Heart left ventricle (tissue), 16 donors: Measurements from ENCODE around the gene SERPINA6. TPM values are rescaled to one million over a fixed set of nuclear protein-coding genes. Genes with fewer than 3 reads are reported as not detected.

Experiments used
- ATAC-seq, 4 donors: fragments of 200-7000 bp; cut with Tn5 transposase; one replicate each; pipeline ENCODE4 v1.9.1; 2020 to 2022; ENCODE audit warnings: moderate library complexity in 4 of 4, mild to moderate bottlenecking in 3 of 4, moderate number of reproducible peaks in 1 of 4
- DNase-seq, 5 donors: peaks; one replicate each; pipeline ENCODE4 v3.0.0-alpha.2; 2020
- H3K27ac ChIP-seq, 12 donors: fragments of 200-600 bp; sonication (generic) in 4 of 12; one replicate each; pipeline versions ENCODE4 v1.5.0 to v1.8.0; 2016 to 2022; ENCODE audit warnings: mild to moderate bottlenecking in 2 of 12
- H3K27me3 ChIP-seq, 9 donors: fragments of 200-600 bp; sonication (generic) in 2 of 9; one replicate each; pipeline versions ENCODE4 v1.5.1 to v1.8.0; 2016 to 2022; ENCODE audit warnings: mild to moderate bottlenecking in 3 of 9
- H3K36me3 ChIP-seq, 9 donors: fragments of 200-600 bp; sonication (generic) in 2 of 9; one replicate each; pipeline versions ENCODE4 v1.5.0 to v1.8.0; 2018 to 2022; ENCODE audit warnings: mild to moderate bottlenecking in 2 of 9
- H3K4me1 ChIP-seq, 12 donors: fragments of 200-600 bp; sonication (generic) in 4 of 12; one replicate each; pipeline versions ENCODE4 v1.5.0 to v1.8.0; 2016 to 2022; ENCODE audit warnings: mild to moderate bottlenecking in 3 of 12
- H3K4me3 ChIP-seq, 12 donors: fragments of 200-600 bp; sonication (generic) in 4 of 12; one replicate each; pipeline versions ENCODE4 v1.5.0 to v1.8.0; 2017 to 2022; ENCODE audit warnings: mild to moderate bottlenecking in 9 of 12, moderate library complexity in 4 of 12
- H3K9me3 ChIP-seq, 12 donors: fragments of 200-600 bp; sonication (generic) in 4 of 12; one replicate each; pipeline versions ENCODE4 v1.5.0 to v1.8.0; 2016 to 2022; ENCODE audit warnings: mild to moderate bottlenecking in 1 of 12
- POLR2A ChIP-seq, 2 donors: fragments of 450-650 bp; IDR thresholded peaks; one replicate each; pipeline ENCODE4 v1.6.1; 2017; ENCODE audit warnings: antibody characterized with exemption in 2 of 2, mild to moderate bottlenecking in 2 of 2, moderate library complexity in 2 of 2
- WGBS, 4 donors: extraction: QIAGEN DNeasy Blood & Tissue Kit in 2 of 4; methylation state at CpG; one replicate each; pipeline versions ENCODE4 v1.1.5 to v1.1.7; 2013 to 2018; 5-methylcytosine and 5-hydroxymethylcytosine counted together
- intact Hi-C, 10 donors: fragments of 100-400 bp; cut with DNase I; formaldehyde crosslinking; loops; one replicate each; pipeline versions ENCODE4 v1.11.1 to v1.14.2; 2022
- polyA plus RNA-seq, 2 donors: library from polyadenylated mRNA; stranded (reverse); fragments of 200-250 nt; gene quantifications; one replicate each; pipeline ENCODE4 v1.2.3, GENCODE V29; 2013
- total RNA-seq, 9 donors: library from RNA; depleted of rRNA in 2 of 9; stranded (reverse); fragments of >200 nt in 2 of 9; fragmentation: NEBNext Ultra II Directional in 3 of 9; extraction: Animal tissue kit (Norgen Biotek cat#: 25700) in 3 of 9; gene quantifications; one replicate each; pipeline versions ENCODE4 v1.1.0 to v1.2.4, GENCODE V29; 2016 to 2023
- TF ChIP-seq, protein P1 (sequence below), 12 donors: fragments of 200-600 bp; sonication (generic) in 4 of 12; IDR thresholded peaks; one replicate each; pipeline versions ENCODE4 v1.5.0 to v1.8.0; 2018 to 2022; ENCODE audit warnings: antibody characterized with exemption in 12 of 12, mild to moderate bottlenecking in 5 of 12
- donor health status: ischemic (EF 13 %, LVEDD 7.1; RV severe dilation, severe dysfunction).
- donor health status: healthy with polysubstance abuse.
- donor health status: DM: no; HTN: yes; CAD: no.
- donor health status: DM: no; HTN: no; CAD: no.
- donor health status: ischemic (EF 25% LVEDD 6.9; RV normal size, moderate dysfunction).
- donor health status: ischemic (EF 25% LVEDD 5.7; RV mildly dilated, moderate dysfunction).
- donor health status: healthy.
- donor health status: DM: yes; HTN: yes; CAD: no.
- donor health status: ischemic (EF 35%, LVEDD 5.7; RV mildly dilated, moderate dysfunction).
- donor health status: nonischemic (EF 11% LVEDD 7.7; RV severe dilation, severe dysfunction).
- donor health status: DM: yes; HTN: yes; CAD: no.
- donor health status: PGD.
- donor health status: ischemic (EF 29% LVEDD 5.4; RV normal size, mild dysfunction).
- donor health status: nonischemic (EF 23%, LVEDD 6.1; RV moderate dilation, normal function).

Gene SERPINA6
- total and polyA plus RNA-seq, 11 donors: not detected

DNA sequence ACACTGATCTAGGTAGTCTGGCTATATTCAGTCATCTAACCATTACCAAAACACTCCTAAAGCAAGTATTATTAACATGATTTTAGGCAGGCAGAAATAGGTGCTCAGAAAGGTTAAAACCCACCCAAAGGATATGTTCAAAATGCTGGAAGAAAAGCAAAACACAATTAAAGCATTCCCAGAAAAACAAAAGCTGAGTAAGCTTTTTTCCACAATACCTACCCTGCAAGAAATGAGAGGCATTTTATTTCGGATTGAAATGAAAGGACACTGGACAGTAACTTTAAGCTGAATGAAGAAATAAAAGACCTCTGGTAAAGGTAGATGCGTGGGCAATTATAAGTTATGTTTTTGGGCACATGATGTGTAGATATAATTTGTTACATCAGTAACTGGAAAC is 8.2 kb downstream of the SERPINA6 start:
- no peak for ATAC-seq
- no peak for TF ChIP-seq POLR2A (IDR thresholded peaks at IDR 0.05)
- TF ChIP-seq, protein P1, sequence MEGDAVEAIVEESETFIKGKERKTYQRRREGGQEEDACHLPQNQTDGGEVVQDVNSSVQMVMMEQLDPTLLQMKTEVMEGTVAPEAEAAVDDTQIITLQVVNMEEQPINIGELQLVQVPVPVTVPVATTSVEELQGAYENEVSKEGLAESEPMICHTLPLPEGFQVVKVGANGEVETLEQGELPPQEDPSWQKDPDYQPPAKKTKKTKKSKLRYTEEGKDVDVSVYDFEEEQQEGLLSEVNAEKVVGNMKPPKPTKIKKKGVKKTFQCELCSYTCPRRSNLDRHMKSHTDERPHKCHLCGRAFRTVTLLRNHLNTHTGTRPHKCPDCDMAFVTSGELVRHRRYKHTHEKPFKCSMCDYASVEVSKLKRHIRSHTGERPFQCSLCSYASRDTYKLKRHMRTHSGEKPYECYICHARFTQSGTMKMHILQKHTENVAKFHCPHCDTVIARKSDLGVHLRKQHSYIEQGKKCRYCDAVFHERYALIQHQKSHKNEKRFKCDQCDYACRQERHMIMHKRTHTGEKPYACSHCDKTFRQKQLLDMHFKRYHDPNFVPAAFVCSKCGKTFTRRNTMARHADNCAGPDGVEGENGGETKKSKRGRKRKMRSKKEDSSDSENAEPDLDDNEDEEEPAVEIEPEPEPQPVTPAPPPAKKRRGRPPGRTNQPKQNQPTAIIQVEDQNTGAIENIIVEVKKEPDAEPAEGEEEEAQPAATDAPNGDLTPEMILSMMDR (IDR thresholded peaks at IDR 0.05): no peak
- no peak overlapping the region for H3K4me3 ChIP-seq
- no peaks in the 10 kb centered on the region for H3K27me3 ChIP-seq
- H3K4me1 ChIP-seq: no peaks in the 10 kb centered on the region
- 78 to 87% (median 81%) methylated on average over 2 of the region's 2 CpGs for WGBS, 4 donors
- no peaks in the 10 kb centered on the region for H3K36me3 ChIP-seq
- DNase-seq: no peak
- no peak overlapping the region for H3K27ac ChIP-seq
- H3K9me3 ChIP-seq: peaks cover 0 to 18% (median 0%) of the 10 kb centered on the region in 12 donors
- intact Hi-C loops: no loop called here

- Histone ChIP-seq H3K9me3 (peaks cover 0 to 18% (median 0%) of the 10 kb centered on the region in 12 donors), H3K27ac (no peak overlapping the region), H3K36me3 (no peaks in the 10 kb centered on the region), H3K27me3 (no peaks in the 10 kb centered on the region), H3K4me1 (no peaks in the 10 kb centered on the region), H3K4me3 (no peak overlapping the region)
- ATAC-seq (no peak), DNase-seq (no peak)
- 76 to 83% (median 79%) methylated on average over 8 of the region's 8 CpGs for WGBS, 4 donors
- TF ChIP-seq, protein P1 (IDR thresholded peaks at IDR 0.05): no peak
- no peak for TF ChIP-seq POLR2A (IDR thresholded peaks at IDR 0.05)
- intact Hi-C loops: no loop called here
Measured at GRCh38 chr14:94313991-94314655, 9.0 kb downstream of the SERPINA6 start.

GRCh38 chr14:94312481-94313246 is 10.5 kb downstream of the SERPINA6 start:
- no peak for TF ChIP-seq POLR2A (IDR thresholded peaks at IDR 0.05)
- TF ChIP-seq, protein P1 (IDR thresholded peaks at IDR 0.05): no peak
- H3K27me3 ChIP-seq: no peaks in the 10 kb centered on the region
- ATAC-seq: no peak
- H3K4me3 ChIP-seq: no peak overlapping the region
- no peaks in the 10 kb centered on the region for H3K36me3 ChIP-seq
- no peaks in the 10 kb centered on the region for H3K4me1 ChIP-seq
- WGBS, 4 donors: 72 to 81% (median 78%) methylated on average over 6 of the region's 6 CpGs
- H3K27ac ChIP-seq: no peak overlapping the region
- intact Hi-C loops: no loop called here
- peaks cover 0 to 13% (median under 1%) of the 10 kb centered on the region in 12 donors for H3K9me3 ChIP-seq
- DNase-seq: no peak

GRCh38 chr14:94310248-94310647 is 12.9 kb downstream of the SERPINA6 start:
- no peak for ATAC-seq
- no peak overlapping the region for H3K27ac ChIP-seq
- no peaks in the 10 kb centered on the region for H3K36me3 ChIP-seq
- no peak overlapping the region for H3K4me3 ChIP-seq
- WGBS, 4 donors: 25 to 75% (median 68%) methylated on average over 1 to 3 of the region's 3 CpGs
- TF ChIP-seq POLR2A (IDR thresholded peaks at IDR 0.05): no peak
- TF ChIP-seq, protein P1 (IDR thresholded peaks at IDR 0.05): no peak
- DNase-seq: no peak
- peaks cover 0 to 17% (median 6%) of the 10 kb centered on the region in 12 donors for H3K9me3 ChIP-seq
- intact Hi-C loops: no loop called here
- no peaks in the 10 kb centered on the region for H3K4me1 ChIP-seq
- H3K27me3 ChIP-seq: peaks cover 0 to 7% (median 0%) of the 10 kb centered on the region in 9 donors
